Spleen (tissue), 11 donors: ENCODE measurements around the gene FRK. TPM values are rescaled to one million over a fixed set of nuclear protein-coding genes. Genes with fewer than 3 reads are reported as not detected.

Source experiments
- DNase-seq: peaks from one replicate; pipeline ENCODE4 v3.0.0-alpha.2; 2020
- H3K27ac ChIP-seq, 8 donors: fragments of 200-600 bp; sonication (generic) in 7 of 8; 1 replicate in 4 of 8; 2 replicates in 4 of 8; pipeline versions ENCODE4 v1.5.0 to v1.8.0; 2016 to 2021; ENCODE audit warnings: inconsistent platforms in 4 of 8, mild to moderate bottlenecking in 4 of 8, moderate library complexity in 1 of 8
- H3K27me3 ChIP-seq, 7 donors: fragments of 200-600 bp; sonication (generic) in 6 of 7; replicated peaks in 1 of 7; 1 replicate in 4 of 7; 2 replicates in 3 of 7; pipeline versions ENCODE4 v1.5.0 to v1.8.0; 2016 to 2021; ENCODE audit warnings: inconsistent platforms in 3 of 7, mild to moderate bottlenecking in 1 of 7
- H3K36me3 ChIP-seq, 6 donors: fragments of 200-600 bp; sonication (generic) in 5 of 6; 1 replicate in 4 of 6; 2 replicates in 2 of 6; pipeline versions ENCODE4 v1.5.0 to v1.8.0; 2016 to 2021; ENCODE audit warnings: inconsistent platforms in 2 of 6
- H3K4me1 ChIP-seq, 6 donors: fragments of 200-600 bp; sonication (generic) in 5 of 6; 1 replicate in 3 of 6; 2 replicates in 3 of 6; pipeline versions ENCODE4 v1.5.0 to v1.8.0; 2016 to 2021; ENCODE audit warnings: inconsistent platforms in 3 of 6
- H3K4me3 ChIP-seq, 8 donors: fragments of 200-600 bp; sonication (generic) in 7 of 8; 1 replicate in 4 of 8; 2 replicates in 4 of 8; pipeline versions ENCODE4 v1.5.0 to v1.8.0; 2016 to 2021; ENCODE audit warnings: inconsistent platforms in 4 of 8, mild to moderate bottlenecking in 4 of 8, moderate library complexity in 2 of 8
- H3K9me3 ChIP-seq, 8 donors: fragments of 200-600 bp; sonication (generic) in 7 of 8; 1 replicate in 4 of 8; 2 replicates in 4 of 8; pipeline versions ENCODE4 v1.5.0 to v1.8.0; 2016 to 2021; ENCODE audit warnings: inconsistent platforms in 4 of 8
- POLR2A ChIP-seq, 3 donors: fragments of 450-650 bp; IDR thresholded peaks; one replicate each; pipeline ENCODE4 v1.5.1; 2017; ENCODE audit warnings: antibody characterized with exemption in 3 of 3, mild to moderate bottlenecking in 1 of 3
- POLR2AphosphoS5 ChIP-seq, 3 donors: sonication (generic); formaldehyde crosslinking; IDR thresholded peaks; one replicate each; pipeline ENCODE4 v1.5.1; 2017; ENCODE audit warnings: antibody characterized with exemption in 3 of 3
- WGBS, 5 donors: extraction: QIAGEN DNeasy Blood & Tissue Kit in 3 of 5; methylation state at CpG; one replicate each; pipeline versions ENCODE4 v1.1.5 to v1.1.7; 2013 to 2018; 5-methylcytosine and 5-hydroxymethylcytosine counted together
- intact Hi-C: fragments of 100-400 bp; cut with DNase I; formaldehyde crosslinking; loops from one replicate; pipeline ENCODE4 v1.15.0; 2023; ENCODE audit warnings: low total_unique reads
- polyA plus RNA-seq, 3 donors: library from polyadenylated mRNA; stranded (reverse); fragments of 200-250 nt; gene quantifications; one replicate each; pipeline ENCODE4 v1.2.1, GENCODE V29; 2013
- total RNA-seq, 7 donors: library from RNA; depleted of rRNA in 3 of 7; stranded (reverse); fragments of >200 nt in 3 of 7; fragmentation: NEBNext Ultra II Directional in 4 of 7; extraction: Animal tissue kit (Norgen Biotek cat#: 25700) in 4 of 7; gene quantifications; one replicate each; pipeline versions ENCODE4 v1.1.0 to v1.2.1, GENCODE V29; 2016 to 2021
- TF ChIP-seq, protein P1 (sequence below), 11 experiments: fragments of 200-600 bp in 7 of 11; fragments of 450-650 bp in 4 of 11; sonication (generic) in 4 of 11; IDR thresholded peaks in 8 of 11; conservative IDR thresholded peaks in 3 of 11; 1 replicate in 7 of 11; 2 replicates in 4 of 11; pipeline versions ENCODE4 v1.4.0 to v1.8.0; 2016 to 2021; ENCODE audit warnings: antibody characterized with exemption in 11 of 11, inconsistent platforms in 4 of 11, mild to moderate bottlenecking in 1 of 11
- donor health status: healthy with polysubstance abuse.
- donor health status: DM: no; HTN: no; CAD: no; lungs with moderate emphysema.
- donor health status: DM: no; HTN: no; CAD: no.
- donor health status: Bipolar disorder and iron deficiency.
- donor health status: healthy.
- donor health status: DM: no; HTN: no; CAD: no.
- donor health status: DM: yes; HTN: yes; CAD: no.

The FRK gene
- total and polyA plus RNA-seq, 10 donors = 0.20 to 2.8 (median 0.78) TPM

DNA sequence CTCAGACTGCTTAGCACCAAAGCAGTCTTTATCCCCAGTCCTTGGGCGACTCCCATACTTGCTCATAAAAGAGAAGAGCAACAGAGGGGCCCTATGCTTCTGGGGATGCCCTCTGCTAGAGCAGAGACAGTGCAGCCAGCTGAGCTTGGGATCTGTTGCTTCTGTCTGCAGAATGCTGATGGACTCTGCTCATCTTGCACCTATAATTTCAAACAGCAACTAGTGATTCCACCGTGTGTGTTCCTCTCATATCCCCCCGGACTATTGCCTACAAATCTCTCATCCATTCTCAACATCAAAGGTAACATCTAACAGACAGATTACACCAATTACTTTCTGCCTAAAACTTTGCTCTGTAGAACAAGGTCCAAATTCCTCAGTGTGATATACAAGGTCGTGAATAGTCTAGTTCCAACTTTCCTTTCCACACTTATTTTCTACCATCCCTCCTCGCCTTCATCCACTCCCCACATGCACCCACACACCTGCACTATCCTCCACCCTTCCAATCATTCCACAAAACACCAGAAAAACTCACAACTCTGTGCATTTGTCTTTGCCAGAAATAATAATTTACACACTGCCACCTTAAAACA is 62.6 kb downstream of the FRK start:
- WGBS, 5 donors = 72 to 84% (median 81%) methylated on average over 5 of the region's 5 CpGs
- intact Hi-C loops = no loop called here
- no peak for DNase-seq
- no peaks in the 10 kb centered on the region for H3K9me3 ChIP-seq
- no peak overlapping the region for H3K27ac ChIP-seq
- no peaks in the 10 kb centered on the region for H3K4me1 ChIP-seq
- TF ChIP-seq, protein P1, sequence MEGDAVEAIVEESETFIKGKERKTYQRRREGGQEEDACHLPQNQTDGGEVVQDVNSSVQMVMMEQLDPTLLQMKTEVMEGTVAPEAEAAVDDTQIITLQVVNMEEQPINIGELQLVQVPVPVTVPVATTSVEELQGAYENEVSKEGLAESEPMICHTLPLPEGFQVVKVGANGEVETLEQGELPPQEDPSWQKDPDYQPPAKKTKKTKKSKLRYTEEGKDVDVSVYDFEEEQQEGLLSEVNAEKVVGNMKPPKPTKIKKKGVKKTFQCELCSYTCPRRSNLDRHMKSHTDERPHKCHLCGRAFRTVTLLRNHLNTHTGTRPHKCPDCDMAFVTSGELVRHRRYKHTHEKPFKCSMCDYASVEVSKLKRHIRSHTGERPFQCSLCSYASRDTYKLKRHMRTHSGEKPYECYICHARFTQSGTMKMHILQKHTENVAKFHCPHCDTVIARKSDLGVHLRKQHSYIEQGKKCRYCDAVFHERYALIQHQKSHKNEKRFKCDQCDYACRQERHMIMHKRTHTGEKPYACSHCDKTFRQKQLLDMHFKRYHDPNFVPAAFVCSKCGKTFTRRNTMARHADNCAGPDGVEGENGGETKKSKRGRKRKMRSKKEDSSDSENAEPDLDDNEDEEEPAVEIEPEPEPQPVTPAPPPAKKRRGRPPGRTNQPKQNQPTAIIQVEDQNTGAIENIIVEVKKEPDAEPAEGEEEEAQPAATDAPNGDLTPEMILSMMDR (IDR thresholded peaks at IDR 0.05 in 8 of 11, conservative IDR thresholded peaks at IDR 0.05 in 3 of 11) = no peak
- TF ChIP-seq POLR2AphosphoS5 (IDR thresholded peaks at IDR 0.05) (no peak), POLR2A (IDR thresholded peaks at IDR 0.05) (no peak)
- H3K4me3 ChIP-seq = no peak overlapping the region
- H3K27me3 ChIP-seq = no peaks in the 10 kb centered on the region
- H3K36me3 ChIP-seq = no peaks in the 10 kb centered on the region

DNA sequence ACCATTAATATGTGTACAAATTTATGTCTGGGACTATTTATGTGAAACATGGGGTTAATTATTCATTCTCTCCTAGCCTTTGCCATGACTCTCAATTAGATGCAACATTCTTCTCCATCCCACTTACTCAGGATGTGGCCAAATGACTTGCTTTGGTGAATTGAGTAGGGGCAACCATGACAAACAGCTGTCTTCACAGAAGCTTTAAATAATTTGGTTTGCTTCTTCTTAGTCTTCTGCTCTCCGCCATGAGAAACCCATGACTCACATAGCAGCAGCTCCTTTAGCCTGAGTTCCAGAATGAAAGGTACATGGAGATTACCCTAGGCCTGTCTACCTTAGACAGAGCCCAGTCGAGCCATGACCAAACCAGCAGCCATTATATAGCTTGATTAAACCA is 74.7 kb downstream of the FRK start:
- no peak overlapping the region for H3K27ac ChIP-seq
- H3K4me1 ChIP-seq = no peaks in the 10 kb centered on the region
- H3K27me3 ChIP-seq = no peaks in the 10 kb centered on the region
- intact Hi-C loops = no loop called here
- WGBS, 5 donors = 84 to 89% (median 88%) methylated on average over 2 of the region's 2 CpGs
- no peak overlapping the region for H3K4me3 ChIP-seq
- TF ChIP-seq POLR2AphosphoS5 (IDR thresholded peaks at IDR 0.05) = no peak
- TF ChIP-seq, protein P1 (IDR thresholded peaks at IDR 0.05 in 8 of 11, conservative IDR thresholded peaks at IDR 0.05 in 3 of 11) = no peak
- TF ChIP-seq POLR2A (IDR thresholded peaks at IDR 0.05) = no peak
- DNase-seq = no peak
- H3K9me3 ChIP-seq = peaks cover 0 to 10% (median 3%) of the 10 kb centered on the region in 8 donors
- H3K36me3 ChIP-seq = no peaks in the 10 kb centered on the region

DNA sequence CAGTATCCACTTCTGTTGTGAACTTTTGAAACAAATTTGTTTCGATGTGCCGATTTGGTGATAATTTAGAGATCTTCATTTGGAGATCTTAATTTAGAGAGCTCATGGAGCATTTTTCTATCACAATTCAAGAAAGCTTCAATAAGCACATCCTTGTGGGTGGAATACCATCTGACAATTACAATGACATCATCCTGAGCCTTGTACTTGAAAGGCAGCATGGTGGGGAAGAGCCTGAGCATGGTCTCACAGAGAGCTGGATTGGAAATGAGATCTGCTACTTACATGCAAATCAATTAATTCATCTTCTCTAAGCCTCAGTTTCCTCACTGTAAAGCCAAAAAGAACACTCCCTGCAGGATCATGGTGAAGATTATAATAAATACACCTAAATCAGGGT is 75.9 kb downstream of the FRK start:
- Histone ChIP-seq H3K27ac (no peak overlapping the region), H3K4me3 (no peak overlapping the region), H3K4me1 (no peaks in the 10 kb centered on the region), H3K36me3 (no peaks in the 10 kb centered on the region), H3K9me3 (no peaks in the 10 kb centered on the region), H3K27me3 (no peaks in the 10 kb centered on the region)
- no peak for DNase-seq
- WGBS, 5 donors = 68 to 100% (median 96%) methylated on average over 2 of the region's 2 CpGs
- TF ChIP-seq, protein P1 (IDR thresholded peaks at IDR 0.05 in 8 of 11, conservative IDR thresholded peaks at IDR 0.05 in 3 of 11) = no peak
- no peak for TF ChIP-seq POLR2A (IDR thresholded peaks at IDR 0.05)
- no peak for TF ChIP-seq POLR2AphosphoS5 (IDR thresholded peaks at IDR 0.05)
- intact Hi-C loops = no loop called here

DNA sequence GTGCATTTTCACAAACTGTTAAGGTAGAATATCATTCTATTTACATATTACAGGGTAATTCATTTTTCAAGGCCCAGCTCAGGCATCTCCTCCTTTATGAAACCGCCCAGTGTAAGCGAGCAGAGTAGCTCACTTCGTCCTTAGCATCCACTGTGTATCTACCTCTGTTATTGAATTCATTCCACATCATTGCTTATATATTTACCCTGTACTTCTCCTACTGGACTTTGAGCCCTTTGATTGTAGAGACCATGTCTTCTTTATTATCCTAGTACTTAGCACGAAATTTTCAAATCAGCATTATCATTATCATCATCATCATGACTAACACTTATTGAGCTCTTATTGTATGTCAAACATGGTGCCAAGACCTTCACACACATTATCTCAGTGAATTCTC is 76.7 kb downstream of the FRK start:
- intact Hi-C loops = no loop called here
- H3K4me1 ChIP-seq = no peaks in the 10 kb centered on the region
- TF ChIP-seq POLR2AphosphoS5 (IDR thresholded peaks at IDR 0.05) = no peak
- TF ChIP-seq POLR2A (IDR thresholded peaks at IDR 0.05) = no peak
- TF ChIP-seq, protein P1 (IDR thresholded peaks at IDR 0.05 in 8 of 11, conservative IDR thresholded peaks at IDR 0.05 in 3 of 11) = no peak
- DNase-seq = no peak
- no peaks in the 10 kb centered on the region for H3K27me3 ChIP-seq
- no peak overlapping the region for H3K27ac ChIP-seq
- H3K9me3 ChIP-seq = no peaks in the 10 kb centered on the region
- no peak overlapping the region for H3K4me3 ChIP-seq
- 80 to 94% (median 85%) methylated on average over 4 of the region's 4 CpGs for WGBS, 5 donors
- H3K36me3 ChIP-seq = no peaks in the 10 kb centered on the region
